ENCODE data around the gene GRM8. TPM values are rescaled to one million over a fixed set of nuclear protein-coding genes. Genes with fewer than 3 reads are reported as not detected.

GRM8 gene
- polyA plus RNA-seq, 1 donor (not counting 4 experiments of a cell fraction or from before 2014, with no cell fraction given), result not detected

DNA sequence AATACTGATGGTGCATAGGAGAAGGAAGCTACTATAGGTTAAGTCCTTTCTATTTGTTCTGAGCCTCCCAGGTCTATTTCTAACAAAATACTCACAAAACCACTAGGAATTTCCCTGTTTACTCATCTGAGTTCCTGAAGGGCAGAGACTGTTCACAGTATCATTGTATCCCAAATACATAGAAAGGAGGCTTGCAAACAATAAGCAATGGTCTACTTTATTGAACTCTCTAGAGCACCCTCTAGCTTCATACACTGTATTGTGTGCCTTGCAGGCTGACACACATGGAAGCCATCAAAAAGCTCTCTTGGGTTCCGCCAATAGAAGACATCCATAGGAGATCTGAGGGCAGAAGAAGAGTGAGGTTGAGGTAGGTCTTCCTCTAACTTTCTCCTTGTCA, 826.1 kb downstream of the GRM8 start:
- TF ChIP-seq EZH2 (IDR thresholded peaks at IDR 0.05; ENCODE audit: low read length), result no peak
- Histone ChIP-seq H4K20me1 (ENCODE audit: control insufficient read depth, extremely low read depth, insufficient read depth, low read length) (no peaks in the 10 kb centered on the region), H3K4me3 (ENCODE audit: control insufficient read depth in 2 of 3, extremely low read depth in 1 of 3, insufficient read depth in 2 of 3, low read depth in 1 of 3, low read length in 3 of 3) (no peak overlapping the region), H3K9me1 (ENCODE audit: control insufficient read depth, extremely low read depth, insufficient read depth, low read length) (no peaks in the 10 kb centered on the region), H3K36me3 (ENCODE audit: control insufficient read depth in 2 of 2, extremely low read depth in 1 of 2, insufficient read depth in 2 of 2, low read length in 2 of 2) (no peaks in the 10 kb centered on the region), H3K9ac (ENCODE audit: control insufficient read depth, extremely low read depth, insufficient read depth, low read length) (no peak overlapping the region), H3K27me3 (ENCODE audit: control insufficient read depth, extremely low read depth, insufficient read depth, low read length) (no peaks in the 10 kb centered on the region), H2AFZ (ENCODE audit: control insufficient read depth, low read length) (no peak overlapping the region), H3K27ac (ENCODE audit: control insufficient read depth, insufficient read depth, low read length) (no peak overlapping the region), H3K4me2 (ENCODE audit: control insufficient read depth, extremely low read depth, insufficient read depth, low read depth, low read length) (no peak overlapping the region), H3K4me1 (ENCODE audit: control insufficient read depth, extremely low read depth, insufficient read depth, low read length) (no peaks in the 10 kb centered on the region), H3K79me2 (ENCODE audit: control insufficient read depth, insufficient read depth, low read length) (no peaks in the 10 kb centered on the region), H3K9me3 (ENCODE audit: control insufficient read depth, low read depth, low read length) (no peaks in the 10 kb centered on the region)
- FAIRE-seq (no peak), DNase-seq (ENCODE audit: low read depth, low spot score) (no peak)
- dilution Hi-C loops (cut with MboI; ENCODE audit: extremely low pct_ligation_motif_present, low sequenced_read_pairs), result no loop called here

DNA sequence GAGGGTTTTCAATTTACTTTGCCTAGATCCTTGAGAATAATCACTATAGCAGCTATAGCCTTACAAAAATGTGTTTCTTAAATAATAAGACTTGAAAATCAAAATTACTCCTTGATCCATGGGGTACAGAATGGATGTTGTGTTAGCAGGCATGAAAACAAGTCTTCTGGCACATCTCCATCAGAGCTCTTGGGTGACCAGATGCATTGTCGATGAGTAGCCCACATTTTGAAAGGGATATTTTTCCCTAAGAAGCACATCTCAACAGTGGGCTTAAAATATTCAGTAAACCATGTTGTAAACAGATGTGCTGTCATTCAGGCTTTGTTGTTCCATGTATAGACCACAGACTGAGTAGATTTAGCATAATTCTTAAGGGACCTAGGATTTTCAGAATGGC, 827.8 kb downstream of the GRM8 start:
- dilution Hi-C loops (cut with MboI; ENCODE audit: extremely low pct_ligation_motif_present, low sequenced_read_pairs), result no loop called here
- Histone ChIP-seq H3K4me1 (ENCODE audit: control insufficient read depth, extremely low read depth, insufficient read depth, low read length) (no peaks in the 10 kb centered on the region), H3K4me2 (ENCODE audit: control insufficient read depth, extremely low read depth, insufficient read depth, low read depth, low read length) (no peak overlapping the region), H3K9ac (ENCODE audit: control insufficient read depth, extremely low read depth, insufficient read depth, low read length) (no peak overlapping the region), H4K20me1 (ENCODE audit: control insufficient read depth, extremely low read depth, insufficient read depth, low read length) (no peaks in the 10 kb centered on the region), H3K79me2 (ENCODE audit: control insufficient read depth, insufficient read depth, low read length) (no peaks in the 10 kb centered on the region), H3K4me3 (ENCODE audit: control insufficient read depth in 2 of 3, extremely low read depth in 1 of 3, insufficient read depth in 2 of 3, low read depth in 1 of 3, low read length in 3 of 3) (no peak overlapping the region), H3K27me3 (ENCODE audit: control insufficient read depth, extremely low read depth, insufficient read depth, low read length) (no peaks in the 10 kb centered on the region), H3K9me1 (ENCODE audit: control insufficient read depth, extremely low read depth, insufficient read depth, low read length) (no peaks in the 10 kb centered on the region), H3K36me3 (ENCODE audit: control insufficient read depth in 2 of 2, extremely low read depth in 1 of 2, insufficient read depth in 2 of 2, low read length in 2 of 2) (no peaks in the 10 kb centered on the region), H3K9me3 (ENCODE audit: control insufficient read depth, low read depth, low read length) (no peaks in the 10 kb centered on the region), H3K27ac (ENCODE audit: control insufficient read depth, insufficient read depth, low read length) (no peak overlapping the region), H2AFZ (ENCODE audit: control insufficient read depth, low read length) (no peak overlapping the region)
- TF ChIP-seq, protein P1, sequence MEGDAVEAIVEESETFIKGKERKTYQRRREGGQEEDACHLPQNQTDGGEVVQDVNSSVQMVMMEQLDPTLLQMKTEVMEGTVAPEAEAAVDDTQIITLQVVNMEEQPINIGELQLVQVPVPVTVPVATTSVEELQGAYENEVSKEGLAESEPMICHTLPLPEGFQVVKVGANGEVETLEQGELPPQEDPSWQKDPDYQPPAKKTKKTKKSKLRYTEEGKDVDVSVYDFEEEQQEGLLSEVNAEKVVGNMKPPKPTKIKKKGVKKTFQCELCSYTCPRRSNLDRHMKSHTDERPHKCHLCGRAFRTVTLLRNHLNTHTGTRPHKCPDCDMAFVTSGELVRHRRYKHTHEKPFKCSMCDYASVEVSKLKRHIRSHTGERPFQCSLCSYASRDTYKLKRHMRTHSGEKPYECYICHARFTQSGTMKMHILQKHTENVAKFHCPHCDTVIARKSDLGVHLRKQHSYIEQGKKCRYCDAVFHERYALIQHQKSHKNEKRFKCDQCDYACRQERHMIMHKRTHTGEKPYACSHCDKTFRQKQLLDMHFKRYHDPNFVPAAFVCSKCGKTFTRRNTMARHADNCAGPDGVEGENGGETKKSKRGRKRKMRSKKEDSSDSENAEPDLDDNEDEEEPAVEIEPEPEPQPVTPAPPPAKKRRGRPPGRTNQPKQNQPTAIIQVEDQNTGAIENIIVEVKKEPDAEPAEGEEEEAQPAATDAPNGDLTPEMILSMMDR (optimal IDR thresholded peaks at IDR 0.05 in 1 of 3, IDR thresholded peaks at IDR 0.05 in 1 of 3, conservative IDR thresholded peaks at IDR 0.05 in 1 of 3; ENCODE audit: extremely low read depth in 1 of 3, insufficient read depth in 2 of 3, low read length in 3 of 3), result no peak
- TF ChIP-seq EZH2 (IDR thresholded peaks at IDR 0.05; ENCODE audit: low read length), result no peak
- DNase-seq (ENCODE audit: low read depth, low spot score), result no peak
- no peak for FAIRE-seq

DNA sequence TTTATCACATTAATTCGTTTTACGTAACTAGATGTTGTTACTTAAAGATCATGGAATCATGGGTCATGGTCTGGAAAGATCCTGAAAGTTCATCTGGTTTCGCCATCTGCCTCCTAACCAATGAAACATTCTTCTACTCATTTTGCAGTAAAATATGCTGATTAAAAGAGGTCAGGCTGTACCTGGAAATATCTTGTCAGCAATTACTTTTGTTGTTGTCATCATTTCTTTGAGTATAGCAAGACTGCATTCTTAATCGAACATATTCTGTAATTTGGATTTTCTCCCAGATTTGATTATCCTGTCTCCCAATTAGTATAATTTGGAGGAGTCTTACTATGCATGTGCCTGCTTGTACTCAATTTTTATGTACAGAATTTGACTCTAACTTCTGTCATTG, 833.7 kb downstream of the GRM8 start:
- no peaks in the 10 kb centered on the region for H4K20me1 ChIP-seq (ENCODE audit: control insufficient read depth, extremely low read depth, insufficient read depth, low read length)
- TF ChIP-seq, protein P1 (optimal IDR thresholded peaks at IDR 0.05 in 1 of 3, IDR thresholded peaks at IDR 0.05 in 1 of 3, conservative IDR thresholded peaks at IDR 0.05 in 1 of 3; ENCODE audit: extremely low read depth in 1 of 3, insufficient read depth in 2 of 3, low read length in 3 of 3), result no peak
- no peak for TF ChIP-seq EZH2 (IDR thresholded peaks at IDR 0.05; ENCODE audit: low read length)
- DNase-seq (ENCODE audit: low read depth, low spot score) (no peak), FAIRE-seq (no peak)
- no peaks in the 10 kb centered on the region for H3K9me1 ChIP-seq (ENCODE audit: control insufficient read depth, extremely low read depth, insufficient read depth, low read length)
- H3K36me3 ChIP-seq (ENCODE audit: control insufficient read depth in 2 of 2, extremely low read depth in 1 of 2, insufficient read depth in 2 of 2, low read length in 2 of 2), result no peaks in the 10 kb centered on the region
- dilution Hi-C loops (cut with MboI; ENCODE audit: extremely low pct_ligation_motif_present, low sequenced_read_pairs), result no loop called here
- no peak overlapping the region for H3K4me2 ChIP-seq (ENCODE audit: control insufficient read depth, extremely low read depth, insufficient read depth, low read depth, low read length)
- H3K27ac ChIP-seq (ENCODE audit: control insufficient read depth, insufficient read depth, low read length), result no peak overlapping the region
- no peaks in the 10 kb centered on the region for H3K79me2 ChIP-seq (ENCODE audit: control insufficient read depth, insufficient read depth, low read length)
- H2AFZ ChIP-seq (ENCODE audit: control insufficient read depth, low read length), result no peak overlapping the region
- no peaks in the 10 kb centered on the region for H3K4me1 ChIP-seq (ENCODE audit: control insufficient read depth, extremely low read depth, insufficient read depth, low read length)
- H3K4me3 ChIP-seq (ENCODE audit: control insufficient read depth in 2 of 3, extremely low read depth in 1 of 3, insufficient read depth in 2 of 3, low read depth in 1 of 3, low read length in 3 of 3), result no peak overlapping the region
- no peaks in the 10 kb centered on the region for H3K27me3 ChIP-seq (ENCODE audit: control insufficient read depth, extremely low read depth, insufficient read depth, low read length)
- H3K9me3 ChIP-seq (ENCODE audit: control insufficient read depth, low read depth, low read length), result no peaks in the 10 kb centered on the region
- no peak overlapping the region for H3K9ac ChIP-seq (ENCODE audit: control insufficient read depth, extremely low read depth, insufficient read depth, low read length)
